Measurements from ENCODE around the gene RPL7A. TPM values are rescaled to one million over a fixed set of nuclear protein-coding genes. Genes with fewer than 3 reads are reported as not detected.

The RPL7A gene
- total and polyA plus RNA-seq, 2 of the 4 experiments (the other 2 are of a cell fraction): 3,220 to 4,096 TPM

- no peak overlapping the region for H2BK20ac ChIP-seq (ENCODE audit: low read depth, low read length)
- no peak overlapping the region for H2AK5ac ChIP-seq (ENCODE audit: low read depth, low read length)
- no peak overlapping the region for H3K56ac ChIP-seq (ENCODE audit: extremely low read depth, insufficient read depth, low read length)
- H3K4me1 ChIP-seq (ENCODE audit: control insufficient read depth, insufficient read depth, low read length): peaks cover 12% of the 10 kb centered on the region
- intact Hi-C loops (cut with micrococcal nuclease) (no loop called here), in situ Hi-C loops (cut with MboI; ENCODE audit: low sequenced_read_pairs) (no loop called here), dilution Hi-C loops (cut with HindIII; ENCODE audit: low sequenced_read_pairs, unreplicated experiment) (no loop called here)
- DNase-seq: no peak
- no peak overlapping the region for H2BK5ac ChIP-seq (ENCODE audit: low read depth, low read length, poor library complexity, severe bottlenecking)
- H3K79me1 ChIP-seq (ENCODE audit: low read depth in 1 of 2, low read length in 2 of 2): peaks cover 22 to 68% of the 10 kb centered on the region in 2 experiments
- no peak overlapping the region for H3K23ac ChIP-seq (ENCODE audit: low read depth, low read length)
- no peaks in the 10 kb centered on the region for H3K27me3 ChIP-seq (ENCODE audit: control insufficient read depth, insufficient read depth, low read length)
- no peak overlapping the region for H4K8ac ChIP-seq (ENCODE audit: low read depth in 2 of 2, low read length in 2 of 2)
- no TSS peak for BruUV-seq (replicated peaks)
- no peak overlapping the region for H3K4ac ChIP-seq (ENCODE audit: low read depth, low read length)
- no peak overlapping the region for H3K4me3 ChIP-seq (ENCODE audit: insufficient read depth, low read depth, low read length)
- 97% methylated on average over 3 of the region's 6 CpGs; no CpG with 5 or more reads in 1 of the 2 experiments for WGBS, 2 experiments (ENCODE audit: extremely low coverage in 2 of 2, insufficient read length in 1 of 2)
- no peak for ATAC-seq (ENCODE audit: low read depth)
- peaks cover 98% of the 10 kb centered on the region for H4K20me1 ChIP-seq (ENCODE audit: insufficient read depth, low read length)
- H3K36me3 ChIP-seq (ENCODE audit: control insufficient read depth, insufficient read depth, low read length): peaks cover 76% of the 10 kb centered on the region
- H3K18ac ChIP-seq (ENCODE audit: low read depth, low read length): no peak overlapping the region
- H2AK9ac ChIP-seq (replicated peaks; ENCODE audit: low read depth, low read length, poor library complexity): no peak overlapping the region
- no peak overlapping the region for H4K5ac ChIP-seq (ENCODE audit: low read depth, low read length)
- H3K9ac ChIP-seq (ENCODE audit: low read depth, low read length): no peak overlapping the region
- H2AFZ ChIP-seq (replicated peaks; ENCODE audit: low read length, poor library complexity): no peak overlapping the region
- no peak overlapping the region for H2BK120ac ChIP-seq (ENCODE audit: low read depth, low read length)
- TF ChIP-seq MXI1 (IDR thresholded peaks at IDR 0.05; ENCODE audit: borderline replicate concordance, low read depth, low read length): no peak
- peak; percentile 66 for TF ChIP-seq CEBPB (IDR thresholded peaks at IDR 0.05; ENCODE audit: low read depth, low read length)
- H2BK15ac ChIP-seq (ENCODE audit: low read depth, low read length): no peak overlapping the region
- H3K9me1 ChIP-seq (ENCODE audit: insufficient read depth, low read length): peaks cover 32% of the 10 kb centered on the region
- H4K91ac ChIP-seq (ENCODE audit: insufficient read depth, low read depth, low read length): no peak overlapping the region
- H3K4me2 ChIP-seq (ENCODE audit: low read depth, low read length): no peak overlapping the region
- ChIA-PET POLR2A (ENCODE audit: unreplicated experiment) (no interaction called here), CTCF (no interaction called here)
- H3K14ac ChIP-seq (replicated peaks; ENCODE audit: low read depth, low read length): no peak overlapping the region
- no peaks in the 10 kb centered on the region for H3K9me3 ChIP-seq (ENCODE audit: control insufficient read depth, insufficient read depth, low read length)
- no peak overlapping the region for H3K27ac ChIP-seq (ENCODE audit: insufficient read depth, low read length)
Measured at GRCh38 chr9:133369422-133369821, 21.4 kb downstream of the RPL7A start.

All from IMR-90 (cell line).